ENCODE data around the gene CEACAM5. TPM values are rescaled to one million over a fixed set of nuclear protein-coding genes. Genes with fewer than 3 reads are reported as not detected.

Gene CEACAM5
- total RNA-seq, 1 experiment from 2014 or later, result not detected

- Histone ChIP-seq H3K36me3 (no peaks in the 10 kb centered on the region), H3K27ac (no peak overlapping the region), H3K27me3 (peaks cover 34% of the 10 kb centered on the region), H3K9me3 (replicated peaks) (no peaks in the 10 kb centered on the region), H3K4me3 (no peak overlapping the region), H3K4me1 (no peaks in the 10 kb centered on the region)
- no peak for DNase-seq
These were observed 68.3 kb downstream of the CEACAM5 start for GRCh38 chr19:41776700-41777099.

Other genes with a start within 250 kb of the CEACAM5 start
- 5.5 and 5.6 TPM in 2 replicates for gene CEACAM21, start 132.5 kb upstream of the CEACAM5 start, total RNA-seq (2014; rRNA removed; shearing (Covaris generic))
- not detected in 2 replicates for gene CEACAM4, start 81.6 kb upstream of the CEACAM5 start, total RNA-seq (2014; rRNA removed; shearing (Covaris generic))
- not detected in 2 replicates for gene CEACAM7, start 20.4 kb upstream of the CEACAM5 start, total RNA-seq (2014; rRNA removed; shearing (Covaris generic))
- gene CEACAM6, start 46.9 kb downstream of the CEACAM5 start, total RNA-seq (2014; rRNA removed; shearing (Covaris generic)), result not detected in 2 replicates
- gene CEACAM3, start 88.0 kb downstream of the CEACAM5 start, total RNA-seq (2014; rRNA removed; shearing (Covaris generic)), result not detected in 2 replicates
- gene LYPD4, start 136.1 kb downstream of the CEACAM5 start, total RNA-seq (2014; rRNA removed; shearing (Covaris generic)), result not detected in 2 replicates
- gene DMRTC2, start 136.4 kb downstream of the CEACAM5 start, total RNA-seq (2014; rRNA removed; shearing (Covaris generic)), result not detected in 2 replicates
- 2,068 and 2,616 TPM in 2 replicates for gene RPS19, start 151.6 kb downstream of the CEACAM5 start, total RNA-seq (2014; rRNA removed; shearing (Covaris generic))
- gene CD79A, start 168.7 kb downstream of the CEACAM5 start, total RNA-seq (2014; rRNA removed; shearing (Covaris generic)), result 0.61 TPM in 1 of 2 replicates, not detected in the other
- gene ARHGEF1, start 174.6 kb downstream of the CEACAM5 start, total RNA-seq (2014; rRNA removed; shearing (Covaris generic)), result 52.4 and 53.8 TPM in 2 replicates
- not detected in 2 replicates for gene ERFL, start 219.8 kb downstream of the CEACAM5 start, total RNA-seq (2014; rRNA removed; shearing (Covaris generic))

Data from SJCRH30 (cell line).